H1 (cell line): ENCODE data around the gene ANKRD13B.

ENCODE experiments used
- ASH2L ChIP-seq: fragments of 200-600, 300-600 bp; sonication (generic); IDR thresholded peaks from one replicate; pipeline ENCODE4 v1.7.1; 2017; ENCODE audit warnings: low read length
- CHD1 ChIP-seq: IDR thresholded peaks from 2 replicates; pipeline ENCODE4 v1.6.1; 2012; ENCODE audit warnings: low read depth, low read length, improper control_type of control experiment
- CTCF ChIP-seq, 3 experiments: IDR thresholded peaks; 1 replicate in 2 of 3; 2 replicates in 1 of 3; pipeline versions ENCODE4 v1.5.1 to v1.6.1; 2011; ENCODE audit warnings: low read length in 3 of 3, mild to moderate bottlenecking in 3 of 3, inconsistent platforms in 2 of 3, low read depth in 1 of 3, moderate library complexity in 1 of 3; ENCODE audit not compliant: insufficient read depth in 1 of 3; ENCODE audit errors: control extremely low read depth in 1 of 3
- EP300 ChIP-seq, 2 experiments: IDR thresholded peaks; 1 replicate in 1 of 2; 2 replicates in 1 of 2; pipeline ENCODE4 v1.6.1; 2011 to 2012; ENCODE audit warnings: low read depth in 2 of 2, low read length in 2 of 2, mild to moderate bottlenecking in 2 of 2, borderline replicate concordance in 1 of 2, inconsistent platforms in 1 of 2, moderate library complexity in 1 of 2
- EZH2 ChIP-seq: fragments of 200-600 bp; sonication (generic); IDR thresholded peaks from 2 replicates; pipeline ENCODE4 v1.7.1; 2012; ENCODE audit warnings: low read depth, mild to moderate bottlenecking, moderate library complexity, low read length, inconsistent platforms; ENCODE audit not compliant: severe bottlenecking
- POLR2A ChIP-seq, 2 experiments: IDR thresholded peaks; 1 replicate in 1 of 2; 2 replicates in 1 of 2; pipeline ENCODE4 v1.6.1; 2011; ENCODE audit warnings: low read depth in 2 of 2, low read length in 2 of 2, mild to moderate bottlenecking in 2 of 2; ENCODE audit errors: control extremely low read depth in 1 of 2
- POLR2AphosphoS5 ChIP-seq: IDR thresholded peaks from 2 replicates; pipeline ENCODE4 v1.6.1; 2011; ENCODE audit warnings: low read depth, low read length
- RAD21 ChIP-seq, 2 experiments: IDR thresholded peaks in 1 of 2; conservative IDR thresholded peaks in 1 of 2; 2 replicates each; pipeline ENCODE4 v1.6.1; 2011; ENCODE audit warnings: low read depth in 2 of 2, low read length in 2 of 2, improper control_type of control experiment in 1 of 2, inconsistent platforms in 1 of 2, mild to moderate bottlenecking in 1 of 2, moderate library complexity in 1 of 2
- RFX5 ChIP-seq: IDR thresholded peaks from 2 replicates; pipeline ENCODE4 v1.6.1; 2011; ENCODE audit warnings: low read depth, low read length, improper control_type of control experiment, borderline replicate concordance
- ZNF274 ChIP-seq: IDR thresholded peaks from 2 replicates; pipeline ENCODE4 v1.7.0; 2012; ENCODE audit warnings: low read length, borderline replicate concordance; ENCODE audit errors: extremely low read depth

GRCh38 chr17:29557085-29557738, 35.7 kb upstream of the ANKRD13B start:
- no peak for TF ChIP-seq POLR2AphosphoS5
- no peak for TF ChIP-seq RFX5
- no peak for TF ChIP-seq ASH2L
- TF ChIP-seq CTCF (IDR thresholded peaks at IDR 0.05; ENCODE audit: control extremely low read depth in 1 of 3, insufficient read depth in 1 of 3, low read depth in 1 of 3, low read length in 3 of 3), result no peak
- TF ChIP-seq CHD1, result no peak
- TF ChIP-seq EZH2, result no peak
- TF ChIP-seq POLR2A (IDR thresholded peaks at IDR 0.05; ENCODE audit: control extremely low read depth in 1 of 2, low read depth in 2 of 2, low read length in 2 of 2), result no peak
- no peak for TF ChIP-seq EP300 (IDR thresholded peaks at IDR 0.05; ENCODE audit: borderline replicate concordance in 1 of 2, low read depth in 2 of 2, low read length in 2 of 2)
- no peak for TF ChIP-seq ZNF274
- no peak for TF ChIP-seq RAD21 (IDR thresholded peaks at IDR 0.05 in 1 of 2, conservative IDR thresholded peaks at IDR 0.05 in 1 of 2; ENCODE audit: low read depth in 2 of 2, low read length in 2 of 2)
